SK-N-SH treated with all-trans-retinoic acid at 6 μM for 48 hours (cell line): Measurements from ENCODE around the gene OCA2.

Experiments
- ARNTL ChIP-seq: fragments of 450-650 bp; formaldehyde crosslinking; IDR thresholded peaks from 2 replicates; pipeline ENCODE4 v1.5.0; 2020; ENCODE audit warnings: low read depth, mild to moderate bottlenecking, moderate library complexity, borderline replicate concordance
- CREB5 ChIP-seq: fragments of 250-450 bp; sonication (Bioruptor Pico); IDR thresholded peaks from 2 replicates; pipeline ENCODE4 v1.5.1; 2020; ENCODE audit warnings: low read depth, mild to moderate bottlenecking, moderate library complexity
- CSRNP3 ChIP-seq: fragments of 250-450 bp; sonication (Bioruptor Pico); IDR thresholded peaks from 2 replicates; pipeline ENCODE4 v1.5.1; 2021; ENCODE audit warnings: mild to moderate bottlenecking, moderate library complexity
- GLIS3 ChIP-seq: fragments of 250-450 bp; sonication (Bioruptor Pico); IDR thresholded peaks from 2 replicates; pipeline ENCODE4 v1.5.0; 2020; ENCODE audit warnings: mild to moderate bottlenecking, moderate library complexity
- OSR1 ChIP-seq: fragments of 250-450 bp; sonication (Bioruptor Pico); IDR thresholded peaks from 2 replicates; pipeline ENCODE4 v1.8.0; 2022; ENCODE audit warnings: moderate library complexity, mild to moderate bottlenecking, inconsistent platforms
- POU6F1 ChIP-seq: fragments of 250-450 bp; sonication (Bioruptor Pico); IDR thresholded peaks from 2 replicates; pipeline ENCODE4 v1.8.0; 2021; ENCODE audit warnings: low read depth, mild to moderate bottlenecking, moderate library complexity, borderline replicate concordance
- RARB ChIP-seq: fragments of 250-450 bp; sonication (Bioruptor Pico); IDR thresholded peaks from 2 replicates; pipeline ENCODE4 v1.8.0; 2021; ENCODE audit warnings: mild to moderate bottlenecking, moderate library complexity
- TOX ChIP-seq: fragments of 250-450 bp; sonication (Bioruptor Pico); IDR thresholded peaks from 2 replicates; pipeline ENCODE4 v1.8.0; 2021; ENCODE audit warnings: mild to moderate bottlenecking, moderate library complexity, borderline replicate concordance
- ZFP3 ChIP-seq: fragments of 250-450 bp; sonication (Bioruptor Pico); IDR thresholded peaks from 2 replicates; pipeline ENCODE4 v1.5.0; 2020; ENCODE audit warnings: mild to moderate bottlenecking, moderate library complexity
- ZFP30 ChIP-seq: fragments of 450-650 bp; formaldehyde crosslinking; IDR thresholded peaks from 2 replicates; pipeline ENCODE4 v1.5.0; 2022; ENCODE audit warnings: mild to moderate bottlenecking, moderate library complexity
- ZNF70 ChIP-seq: fragments of 450-650 bp; formaldehyde crosslinking; IDR thresholded peaks from 2 replicates; pipeline ENCODE4 v1.5.0; 2020; ENCODE audit warnings: mild to moderate bottlenecking, moderate library complexity
- ZNF8 ChIP-seq: fragments of 450-650 bp; formaldehyde crosslinking; IDR thresholded peaks from 2 replicates; pipeline ENCODE4 v1.5.0; 2020; ENCODE audit warnings: mild to moderate bottlenecking, moderate library complexity

- TF ChIP-seq ZNF8 (CRISPR knock-in tag) (no peak), GLIS3 (CRISPR knock-in tag) (no peak), ARNTL (no peak), ZFP30 (no peak), TOX (CRISPR knock-in tag) (no peak), CSRNP3 (CRISPR knock-in tag) (no peak), POU6F1 (CRISPR knock-in tag) (no peak), CREB5 (CRISPR knock-in tag) (no peak), RARB (CRISPR knock-in tag) (no peak), ZFP3 (no peak), OSR1 (CRISPR knock-in tag) (no peak), ZNF70 (CRISPR knock-in tag) (no peak)
These were observed 392.8 kb downstream of the OCA2 start for GRCh38 chr15:27706300-27706699.
